SJCRH30 (cell line): Measurements from ENCODE around the gene RCC1. TPM values are rescaled to one million over a fixed set of nuclear protein-coding genes. Genes with fewer than 3 reads are reported as not detected.
"Not testable (repeated sequence)": the region's sequence is repeated elsewhere in the genome, so short reads cannot be mapped to it uniquely, and the experiment has no call there.

Source experiments
- DNase-seq, 2 experiments: peaks; one replicate each; pipeline ENCODE4 v3.0.0-alpha.2; 2015 to 2020
- H3K27ac ChIP-seq: fragments of 250-450 bp; sonication (Bioruptor Pico); 2 replicates; pipeline ENCODE4 v1.5.1; 2020; ENCODE audit warnings: mild to moderate bottlenecking, moderate library complexity
- H3K27me3 ChIP-seq: fragments of 250-450 bp; sonication (Bioruptor Pico); 2 replicates; pipeline ENCODE4 v1.5.1; 2020; ENCODE audit warnings: mild to moderate bottlenecking, moderate library complexity
- H3K36me3 ChIP-seq: fragments of 250-450 bp; sonication (Bioruptor Pico); 2 replicates; pipeline ENCODE4 v1.5.1; 2020; ENCODE audit warnings: mild to moderate bottlenecking, moderate library complexity
- H3K4me1 ChIP-seq: fragments of 250-450 bp; sonication (Bioruptor Pico); 2 replicates; pipeline ENCODE4 v1.5.1; 2020; ENCODE audit warnings: mild to moderate bottlenecking, moderate library complexity
- H3K4me3 ChIP-seq: fragments of 250-450 bp; sonication (Bioruptor Pico); 2 replicates; pipeline ENCODE4 v1.5.1; 2020; ENCODE audit warnings: mild to moderate bottlenecking, moderate library complexity
- H3K9me3 ChIP-seq: fragments of 250-450 bp; sonication (Bioruptor Pico); replicated peaks from 2 replicates; pipeline ENCODE4 v1.5.1; 2020; ENCODE audit warnings: mild to moderate bottlenecking, moderate library complexity
- total RNA-seq: library from RNA; depleted of rRNA; stranded (reverse); fragments of >200 nt; shearing (Covaris generic); gene quantifications from 2 replicates; pipeline ENCODE4 v1.2.3, GENCODE V29; 2014

The RCC1 gene
- total RNA-seq, 1 experiment from 2014 or later = 70.1 TPM

DNA sequence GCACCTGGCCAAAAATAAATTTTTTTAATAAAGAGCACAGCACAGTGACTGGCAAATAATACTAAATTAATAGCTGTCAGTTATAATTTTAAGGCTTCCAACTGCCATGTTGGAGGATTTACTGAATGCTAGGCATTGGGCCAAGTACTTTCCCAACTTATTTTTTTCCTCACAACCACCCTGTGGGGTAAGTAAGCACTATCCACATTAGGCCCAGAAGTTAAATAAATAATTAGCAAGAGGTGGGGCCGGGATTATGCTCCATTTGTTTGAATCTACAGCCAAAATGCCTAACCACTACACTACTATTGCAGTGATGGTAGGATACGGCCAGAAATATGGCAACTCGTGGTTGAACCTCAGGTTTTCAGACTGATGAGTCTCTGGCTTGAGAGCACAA, 42.5 kb downstream of the RCC1 start:
- Histone ChIP-seq H3K36me3 (no peaks in the 10 kb centered on the region), H3K9me3 (no peaks in the 10 kb centered on the region), H3K4me1 (no peaks in the 10 kb centered on the region), H3K4me3 (no peak overlapping the region), H3K27ac (no peak overlapping the region), H3K27me3 (no peaks in the 10 kb centered on the region)
- DNase-seq = no peak

DNA sequence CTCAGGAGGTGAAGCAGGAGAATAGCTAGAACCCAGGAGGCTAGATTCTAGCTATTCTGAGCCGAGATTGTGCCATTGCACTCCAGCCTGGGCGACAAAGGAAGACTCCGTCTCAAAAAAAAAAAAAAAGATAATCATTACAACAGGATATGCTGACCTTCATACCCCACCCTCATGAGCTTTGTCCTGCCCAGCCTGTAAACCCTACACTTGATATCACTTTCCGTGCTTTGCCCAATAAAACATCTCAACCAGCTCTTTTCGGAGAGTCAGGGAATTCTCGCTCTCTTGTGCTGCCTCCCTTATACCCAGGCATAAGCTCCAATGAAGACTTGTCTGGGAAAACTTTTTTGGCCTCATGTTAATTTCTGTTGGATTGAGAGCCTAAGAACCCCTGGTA, 45.5 kb downstream of the RCC1 start:
- Histone ChIP-seq H3K27ac (no peak overlapping the region), H3K4me3 (no peak overlapping the region), H3K9me3 (no peaks in the 10 kb centered on the region), H3K27me3 (no peaks in the 10 kb centered on the region), H3K36me3 (peaks cover 4% of the 10 kb centered on the region; the same call in 1 of the 2 replicates), H3K4me1 (peaks cover 6% of the 10 kb centered on the region; the same call in 1 of the 2 replicates)
- DNase-seq = no peak

DNA sequence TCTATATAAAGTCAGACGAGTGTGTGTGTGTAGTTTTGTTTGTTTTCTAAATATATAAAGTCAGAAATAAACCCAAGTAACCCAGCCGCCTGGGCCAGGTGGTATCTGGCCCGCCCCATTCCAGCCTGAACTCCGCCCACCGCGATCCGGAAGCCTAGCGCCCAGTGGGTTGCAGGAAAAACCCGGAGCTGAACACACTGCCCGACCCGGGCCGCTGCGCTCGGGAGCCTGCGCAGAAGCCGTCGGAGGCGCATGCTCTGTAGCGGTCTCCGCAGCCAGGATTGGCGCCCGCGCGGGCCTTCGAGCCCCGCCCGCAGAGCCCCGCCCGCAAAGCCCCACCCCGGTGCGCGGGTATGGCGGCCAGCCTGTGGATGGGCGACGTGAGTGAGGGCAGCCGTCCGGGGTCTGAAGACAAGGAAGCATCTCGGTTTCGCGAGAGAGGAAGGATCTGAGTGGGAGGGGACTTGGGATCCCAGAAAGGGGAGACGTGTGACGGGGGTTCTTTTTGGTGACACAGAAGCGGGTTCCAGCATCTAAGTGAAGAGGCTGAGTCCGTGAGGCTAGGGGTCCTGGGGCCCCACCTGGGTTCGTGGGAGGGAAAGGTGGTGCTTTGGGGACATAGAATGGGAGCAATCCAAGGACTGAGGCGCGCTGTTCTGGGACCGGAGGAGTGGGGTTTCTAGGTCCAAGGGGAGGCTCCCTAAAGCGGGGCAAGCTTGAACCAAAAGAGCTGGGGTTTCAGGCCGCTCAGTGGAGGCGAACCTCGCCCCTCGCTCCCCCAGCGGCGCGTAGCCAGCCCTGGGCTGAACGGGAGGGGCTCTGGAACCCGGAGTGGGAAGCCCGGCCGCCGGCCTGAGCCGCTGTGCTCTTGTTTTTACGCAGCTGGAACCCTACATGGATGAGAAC, 47.2 kb downstream of the RCC1 start, which contains the start of gene TRNAU1AP:
Gene TRNAU1AP, plus strand, starts transcription at position 328 of the 906 bp plus-strand sequence. Its CDS starts 26 bp downstream, at position 354.
- DNase-seq = peak; percentile 97 to 98

DNA sequence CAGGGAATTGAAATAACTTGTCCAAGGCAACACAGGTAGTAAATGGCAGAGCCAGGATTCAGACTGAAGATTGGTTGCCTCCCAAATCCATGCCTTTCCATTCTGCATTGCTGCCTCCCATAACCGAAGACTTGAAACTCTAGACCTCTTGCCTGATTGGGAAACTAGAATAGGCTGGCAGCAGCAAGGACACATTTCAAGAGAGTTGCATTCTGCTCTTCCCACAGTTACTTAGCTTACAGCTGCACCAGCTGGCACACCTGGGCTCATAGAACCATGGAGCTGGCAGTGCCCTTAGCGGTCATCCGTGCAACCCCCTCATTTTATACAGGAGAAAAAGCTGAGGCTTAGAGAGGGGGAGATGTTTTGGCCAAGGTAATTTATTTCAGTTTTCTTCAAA, 55.0 kb downstream of the RCC1 start:
- no peaks in the 10 kb centered on the region for H3K9me3 ChIP-seq
- H3K27me3 ChIP-seq = no peaks in the 10 kb centered on the region
- peaks cover 61% of the 10 kb centered on the region for H3K36me3 ChIP-seq
- no peak overlapping the region for H3K27ac ChIP-seq
- no peak for DNase-seq
- H3K4me1 ChIP-seq = no peaks in the 10 kb centered on the region
- H3K4me3 ChIP-seq = no peak overlapping the region

More for the DNA sequence above, 47.2 kb downstream of the RCC1 start, which contains the start of gene TRNAU1AP:
- Histone ChIP-seq H3K4me3 (peak within 1 kb of the TSS; percentile 78), H3K9me3 (no peaks in the 10 kb centered on the region), H3K4me1 (peaks cover 6% of the 10 kb centered on the region; the same call in 1 of the 2 replicates), H3K27ac (peak within 1 kb of the TSS; percentile 68), H3K36me3 (peaks cover 4% of the 10 kb centered on the region; the same call in 1 of the 2 replicates), H3K27me3 (no peaks in the 10 kb centered on the region)

DNA sequence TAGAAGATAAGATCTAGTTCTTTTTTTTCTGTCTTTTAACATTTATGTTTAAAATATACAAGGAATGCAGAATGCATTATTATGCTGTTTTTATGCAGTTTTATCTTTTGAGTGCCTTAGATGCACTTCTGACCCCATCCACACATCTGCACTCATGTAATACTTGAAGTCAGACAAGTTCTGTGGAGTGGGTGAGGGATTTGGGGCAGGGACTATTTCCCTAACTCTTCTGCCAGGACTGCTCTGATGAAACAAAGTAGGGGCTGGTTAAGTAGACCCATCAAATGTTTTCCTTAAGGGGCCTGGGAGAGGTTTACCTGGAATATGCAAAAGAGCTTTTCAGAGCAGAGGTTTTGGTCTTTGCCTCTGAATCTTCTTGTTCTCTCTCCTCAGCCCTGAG, 58.5 kb downstream of the RCC1 start:
- Histone ChIP-seq H3K4me1 (no peaks in the 10 kb centered on the region), H3K4me3 (no peak overlapping the region), H3K9me3 (no peaks in the 10 kb centered on the region), H3K27me3 (no peaks in the 10 kb centered on the region), H3K36me3 (peaks cover 71% of the 10 kb centered on the region), H3K27ac (no peak overlapping the region)
- DNase-seq = no peak

DNA sequence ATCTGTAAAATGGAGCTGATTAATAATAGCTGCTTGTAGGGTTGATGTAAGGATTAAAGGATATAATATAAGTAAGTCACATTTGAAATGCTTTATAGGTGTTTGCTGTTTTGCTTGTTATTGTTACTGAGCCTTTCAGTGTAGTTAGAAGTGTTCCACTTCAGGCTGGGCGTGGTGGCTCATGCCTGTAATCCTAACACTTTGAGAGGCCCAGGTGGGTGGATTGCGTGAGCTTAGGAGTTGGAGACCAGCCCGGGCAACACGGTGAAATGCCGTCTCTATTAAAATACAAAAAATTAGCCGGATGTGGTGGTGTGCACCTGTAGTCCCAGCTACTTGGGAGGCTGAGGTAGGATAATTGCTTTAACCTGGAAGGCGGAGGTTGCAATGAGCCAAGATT, 59.2 kb downstream of the RCC1 start:
- DNase-seq = no peak
- H3K9me3 ChIP-seq = no peaks in the 10 kb centered on the region
- H3K27ac ChIP-seq = no peak overlapping the region
- H3K36me3 ChIP-seq = peaks cover 66% of the 10 kb centered on the region
- H3K4me1 ChIP-seq = no peaks in the 10 kb centered on the region
- H3K27me3 ChIP-seq = no peaks in the 10 kb centered on the region
- no peak overlapping the region for H3K4me3 ChIP-seq

DNA sequence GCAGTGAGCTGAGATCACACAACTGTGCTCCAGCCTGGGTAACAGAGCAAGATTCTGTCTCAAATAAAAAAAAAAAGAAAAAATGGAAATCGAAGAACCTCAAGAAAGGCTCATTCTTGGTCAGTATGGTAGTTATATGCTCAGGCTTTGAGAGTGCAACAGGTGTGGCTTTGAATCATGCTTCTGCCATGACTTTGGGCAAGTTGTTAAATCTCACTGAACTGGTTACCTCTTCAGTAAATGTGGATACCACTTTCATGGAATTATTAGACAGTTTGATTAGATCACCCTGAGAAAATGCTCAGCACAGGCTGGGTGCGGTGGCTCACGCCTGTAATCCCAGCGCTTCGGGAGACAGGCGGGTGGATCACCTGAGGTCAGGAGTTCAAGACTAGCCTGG, 59.9 kb downstream of the RCC1 start:
- no peaks in the 10 kb centered on the region for H3K4me1 ChIP-seq
- no peaks in the 10 kb centered on the region for H3K9me3 ChIP-seq
- no peak overlapping the region for H3K27ac ChIP-seq
- peaks cover 61% of the 10 kb centered on the region for H3K36me3 ChIP-seq
- no peak for DNase-seq
- H3K27me3 ChIP-seq = no peaks in the 10 kb centered on the region
- H3K4me3 ChIP-seq = no peak overlapping the region

DNA sequence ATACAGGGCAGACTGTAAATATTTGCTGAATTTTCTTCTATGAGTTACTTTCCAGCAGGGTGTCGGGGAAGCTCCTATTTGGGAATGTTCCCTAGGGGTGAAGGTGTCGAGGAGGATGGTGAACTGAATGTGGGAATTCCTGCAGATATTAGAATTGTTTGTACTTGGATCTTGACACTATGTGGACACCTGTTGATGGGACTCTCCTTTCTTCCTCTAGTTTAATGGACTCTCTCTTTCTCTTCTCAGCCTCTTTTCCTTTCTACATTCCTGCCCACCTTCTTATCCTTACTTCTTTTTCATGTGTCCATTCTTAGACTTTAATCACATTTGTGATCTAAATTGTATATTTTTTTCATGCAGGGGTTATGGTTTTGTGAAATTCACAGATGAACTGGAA, 61.1 kb downstream of the RCC1 start:
- no peak overlapping the region for H3K27ac ChIP-seq

DNA sequence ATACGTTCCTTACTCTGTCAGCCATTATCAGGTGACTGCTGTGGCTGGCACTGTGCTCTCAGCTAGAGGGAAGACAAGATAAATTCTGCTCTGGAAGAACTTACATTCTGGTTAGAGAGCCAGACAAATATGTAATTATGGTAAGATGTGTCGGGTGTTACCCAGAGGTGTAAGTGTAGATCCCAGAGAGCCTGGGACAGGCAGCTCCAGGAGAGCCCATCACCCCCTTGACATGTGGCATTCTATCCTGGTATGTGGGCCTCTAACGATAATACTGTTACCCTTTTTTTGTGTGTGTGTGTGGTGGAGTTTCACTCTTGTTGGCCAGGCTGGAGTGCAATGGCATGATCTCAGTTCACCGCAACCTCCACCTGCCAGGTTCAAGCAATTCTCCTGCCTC, 66.1 kb downstream of the RCC1 start:
- Histone ChIP-seq H3K9me3 (no peaks in the 10 kb centered on the region), H3K27ac (no peak overlapping the region), H3K4me1 (no peaks in the 10 kb centered on the region), H3K36me3 (peaks cover 40% of the 10 kb centered on the region), H3K27me3 (no peaks in the 10 kb centered on the region), H3K4me3 (no peak overlapping the region)
- DNase-seq = no peak

More for the DNA sequence above, 61.1 kb downstream of the RCC1 start:
- DNase-seq = no peak
- no peaks in the 10 kb centered on the region for H3K9me3 ChIP-seq
- H3K27me3 ChIP-seq = no peaks in the 10 kb centered on the region
- H3K4me3 ChIP-seq = no peak overlapping the region
- no peaks in the 10 kb centered on the region for H3K4me1 ChIP-seq
- peaks cover 49% of the 10 kb centered on the region for H3K36me3 ChIP-seq

DNA sequence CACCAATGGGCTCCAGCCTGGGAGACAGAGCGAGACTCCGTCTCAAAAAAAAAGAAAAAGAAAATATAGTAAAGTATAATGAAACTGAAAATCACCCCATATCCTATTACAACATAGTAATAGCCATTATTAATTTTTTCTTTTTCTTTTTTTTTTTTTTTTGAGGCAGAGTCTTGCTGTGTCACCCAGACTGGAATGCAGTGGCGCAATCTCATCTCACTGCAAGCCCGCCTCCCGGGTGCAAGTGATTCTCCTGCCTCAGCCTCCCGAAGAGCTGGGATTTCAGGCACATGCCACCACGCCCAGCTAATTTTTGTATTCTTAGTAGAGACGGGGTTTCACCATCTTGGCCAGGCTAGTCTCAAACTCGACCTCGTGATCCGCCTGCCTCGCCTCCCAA, 67.0 kb downstream of the RCC1 start:
- H3K27ac ChIP-seq, DNase-seq, H3K4me3 ChIP-seq, H3K4me1 ChIP-seq, H3K27me3 ChIP-seq, H3K9me3 ChIP-seq: not testable (repeated sequence)
- H3K36me3 ChIP-seq = peaks cover 41% of the 10 kb centered on the region

DNA sequence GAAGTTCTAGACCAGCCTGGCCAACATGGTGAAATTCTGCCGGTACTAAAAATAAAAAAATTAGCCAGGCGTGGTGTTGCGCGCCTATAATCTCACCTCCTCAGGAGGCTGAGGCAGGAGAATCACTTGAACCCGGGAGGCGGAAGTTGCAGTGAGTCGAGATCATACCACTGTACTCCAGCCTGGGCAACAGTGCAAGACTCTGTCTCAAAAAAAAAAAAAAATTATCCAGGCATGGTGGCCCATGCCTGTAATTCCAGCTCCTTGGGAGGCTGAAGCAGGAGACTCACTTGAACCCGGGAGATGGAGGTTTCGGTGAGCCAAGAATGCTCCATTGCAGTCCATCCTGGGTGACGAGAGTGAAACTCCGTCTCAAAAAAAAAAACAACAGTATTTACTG, 67.7 kb downstream of the RCC1 start:
- DNase-seq = no peak
- H3K4me3 ChIP-seq = no peak overlapping the region
- no peak overlapping the region for H3K27ac ChIP-seq
- H3K9me3 ChIP-seq = no peaks in the 10 kb centered on the region
- peaks cover 41% of the 10 kb centered on the region for H3K36me3 ChIP-seq
- no peaks in the 10 kb centered on the region for H3K4me1 ChIP-seq
- H3K27me3 ChIP-seq = no peaks in the 10 kb centered on the region

DNA sequence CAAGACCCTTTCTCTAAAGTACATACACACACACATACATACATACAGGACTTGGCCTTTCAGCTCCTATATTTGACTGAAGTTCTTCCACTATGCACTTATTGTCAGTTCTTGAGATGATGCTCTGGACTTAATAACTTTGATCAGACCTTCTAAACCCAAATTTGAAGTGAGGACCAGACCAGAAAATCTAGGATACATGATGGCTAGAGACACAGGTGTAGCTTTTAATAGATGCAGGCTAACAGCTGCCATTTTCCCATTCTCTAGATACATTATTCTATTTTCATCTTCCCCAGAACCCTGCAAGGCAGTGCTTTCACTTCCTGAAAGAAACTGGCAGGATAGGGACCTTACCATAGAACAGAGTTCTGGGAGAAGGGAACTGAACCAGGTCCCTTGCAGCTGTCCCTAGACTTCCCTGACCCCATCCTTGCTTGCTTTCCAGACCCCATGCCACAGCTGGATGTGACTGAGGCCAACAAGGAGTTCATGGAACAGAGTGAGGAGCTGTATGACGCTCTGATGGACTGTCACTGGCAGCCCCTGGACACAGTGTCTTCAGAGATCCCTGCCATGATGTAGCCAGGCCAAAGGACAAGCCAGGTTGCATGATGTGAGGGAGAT, 71.3 kb downstream of the RCC1 start:
- peaks cover 58% of the 10 kb centered on the region for H3K36me3 ChIP-seq
- H3K4me3 ChIP-seq = no peak overlapping the region
- DNase-seq = peak in 1 of 2 experiments; percentile 49

DNA sequence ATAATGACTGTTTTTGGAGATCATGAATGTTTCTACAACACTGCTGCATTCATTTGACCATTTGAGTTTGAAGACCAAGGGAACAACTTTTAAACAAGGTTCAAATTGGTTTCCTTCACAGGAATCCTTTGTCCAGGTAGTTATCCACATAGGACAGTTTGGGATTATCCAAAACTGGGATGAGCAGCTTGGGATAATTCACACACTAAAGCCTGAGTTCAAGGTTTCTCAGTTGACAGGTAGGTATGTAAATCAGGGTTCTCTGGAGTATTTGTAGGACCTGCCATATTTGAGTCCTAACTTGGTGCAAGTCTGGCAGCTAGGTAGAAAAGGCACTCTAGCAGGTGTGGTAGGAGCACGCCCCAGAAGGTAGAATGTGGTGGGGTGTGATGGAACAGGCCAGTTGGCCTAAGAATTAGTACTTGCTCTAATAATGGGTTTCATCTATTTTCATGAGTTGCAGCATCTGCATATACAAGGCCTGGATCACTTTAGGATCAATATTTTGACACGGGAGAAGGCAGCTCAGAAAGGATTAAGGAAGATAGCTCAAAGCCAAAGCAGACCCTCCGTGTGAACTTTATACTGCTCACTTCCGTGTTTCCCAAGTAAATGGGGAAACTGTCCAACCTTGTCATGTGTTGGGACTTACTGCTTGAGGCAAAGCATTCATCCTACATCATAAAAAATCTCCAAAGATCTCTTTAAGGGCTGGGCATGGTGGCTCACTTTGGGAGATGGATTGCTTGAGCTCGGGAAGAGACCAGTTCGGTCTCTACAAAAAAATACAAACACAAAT, 72.1 kb downstream of the RCC1 start:
- Histone ChIP-seq H3K27me3 (no peaks in the 10 kb centered on the region), H3K4me1 (peaks cover 6% of the 10 kb centered on the region), H3K4me3 (no peak overlapping the region), H3K9me3 (no peaks in the 10 kb centered on the region), H3K36me3 (peaks cover 53% of the 10 kb centered on the region), H3K27ac (no peak overlapping the region)
- DNase-seq = no peak

More for the DNA sequence above, 71.3 kb downstream of the RCC1 start:
- Histone ChIP-seq H3K27me3 (no peaks in the 10 kb centered on the region), H3K4me1 (peaks cover 6% of the 10 kb centered on the region), H3K27ac (no peak overlapping the region), H3K9me3 (no peaks in the 10 kb centered on the region)

DNA sequence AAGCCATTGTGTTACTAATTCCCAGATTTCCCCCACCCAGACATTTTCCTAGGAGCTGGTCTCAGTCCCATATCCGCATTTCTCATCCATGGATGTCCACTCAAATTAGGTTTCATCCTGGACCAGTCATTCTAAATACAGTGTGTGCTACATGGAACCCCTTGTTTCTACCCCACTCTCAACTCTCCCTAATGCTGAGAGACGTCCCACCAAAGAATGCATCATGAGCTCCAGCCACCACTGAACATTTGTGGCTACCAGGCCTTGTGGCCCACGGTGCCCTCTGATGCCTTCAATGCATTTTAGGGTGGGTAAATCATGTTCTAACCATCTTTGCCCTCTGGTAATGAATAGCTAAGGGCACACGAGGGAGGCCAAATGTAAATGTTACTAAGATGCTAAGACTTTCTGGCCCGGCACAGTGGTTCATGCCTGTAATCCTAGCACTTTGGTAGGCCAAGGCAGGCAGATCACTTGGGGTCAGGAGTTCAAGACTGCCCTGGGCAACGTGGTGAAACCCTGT, 72.9 kb downstream of the RCC1 start:
- H3K36me3 ChIP-seq = peaks cover 47% of the 10 kb centered on the region
- no peaks in the 10 kb centered on the region for H3K9me3 ChIP-seq
- peaks cover 6% of the 10 kb centered on the region for H3K4me1 ChIP-seq
- no peaks in the 10 kb centered on the region for H3K27me3 ChIP-seq
- DNase-seq = no peak
- H3K4me3 ChIP-seq = no peak overlapping the region
- H3K27ac ChIP-seq = no peak overlapping the region
